A204.1 (cell line): ENCODE results near the gene CALCR.

ENCODE experiments used
- FAIRE-seq: peaks from 2 replicates; lab custom pipeline; 2012; peaks lifted over from hg19 to GRCh38; lab: Jason Lieb, UNC

Gene CALCR

GRCh38 chr7:93442478-93443224 lies 131.9 kb downstream of the CALCR start:
- no peak for FAIRE-seq

GRCh38 chr7:93435791-93436190 lies 138.7 kb downstream of the CALCR start:
- no peak for FAIRE-seq

GRCh38 chr7:93432130-93432529 lies 142.4 kb downstream of the CALCR start:
- FAIRE-seq = no peak

- no peak for FAIRE-seq
Observed at GRCh38 chr7:93430917-93431588, 143.5 kb downstream of the CALCR start.

- FAIRE-seq = no peak
Observed at GRCh38 chr7:93429563-93429962, 145.0 kb downstream of the CALCR start.

- FAIRE-seq = no peak
Observed at GRCh38 chr7:93427107-93427506, 147.4 kb downstream of the CALCR start.

GRCh38 chr7:93426155-93426696 lies 148.3 kb downstream of the CALCR start:
- FAIRE-seq = no peak

- FAIRE-seq = no peak
Observed at GRCh38 chr7:93414574-93414973, 159.9 kb downstream of the CALCR start.

GRCh38 chr7:93409324-93409723 lies 165.2 kb downstream of the CALCR start:
- FAIRE-seq = no peak

- no peak for FAIRE-seq
Observed at GRCh38 chr7:93407239-93407638, 167.3 kb downstream of the CALCR start.

GRCh38 chr7:93402944-93403343 lies 171.6 kb downstream of the CALCR start:
- FAIRE-seq = no peak

GRCh38 chr7:93399642-93400041 lies 174.9 kb downstream of the CALCR start:
- FAIRE-seq = no peak

- FAIRE-seq = peak; percentile 86
Observed at GRCh38 chr7:93392984-93393383, 181.5 kb downstream of the CALCR start.

GRCh38 chr7:93390660-93391059 lies 183.9 kb downstream of the CALCR start:
- no peak for FAIRE-seq

GRCh38 chr7:93382362-93382761 lies 192.2 kb downstream of the CALCR start:
- FAIRE-seq = no peak

- peak; percentile 9 for FAIRE-seq
Observed at GRCh38 chr7:93378131-93378760, 196.3 kb downstream of the CALCR start.

- FAIRE-seq = no peak
Observed at GRCh38 chr7:93375603-93376002, 198.9 kb downstream of the CALCR start.
